BLaER1 treated with 17β-estradiol and CSF1 and Interleukin-3, amounts not matched to agents 10 nM and 100 nM (cell line): ENCODE results near the gene KCNIP4.

Source experiments
- H3K27ac ChIP-seq, 11 experiments: shearing (Covaris generic); formaldehyde crosslinking; 2 replicates each; pipeline ENCODE4 v1.8.1; 2022
- H3K27me3 ChIP-seq, 11 experiments: shearing (Covaris generic); formaldehyde crosslinking; 2 replicates each; pipeline ENCODE4 v1.8.1; 2022
- H3K36me3 ChIP-seq, 11 experiments: shearing (Covaris generic); formaldehyde crosslinking; 2 replicates each; pipeline ENCODE4 v1.8.1; 2022
- H3K4me1 ChIP-seq, 10 experiments: shearing (Covaris generic); formaldehyde crosslinking; 2 replicates each; pipeline ENCODE4 v1.8.1; 2022
- H3K4me2 ChIP-seq, 11 experiments: shearing (Covaris generic); formaldehyde crosslinking; 2 replicates each; pipeline ENCODE4 v1.8.1; 2022
- H3K4me3 ChIP-seq, 10 experiments: shearing (Covaris generic); formaldehyde crosslinking; 2 replicates each; pipeline ENCODE4 v1.8.1; 2022
- H3K9ac ChIP-seq, 11 experiments: shearing (Covaris generic); formaldehyde crosslinking; 2 replicates each; pipeline ENCODE4 v1.8.1; 2022
- H3K9me3 ChIP-seq, 11 experiments: shearing (Covaris generic); formaldehyde crosslinking; replicated peaks in 1 of 11; 2 replicates each; pipeline ENCODE4 v1.8.1; 2022
- H4K20me1 ChIP-seq, 11 experiments: shearing (Covaris generic); formaldehyde crosslinking; 2 replicates each; pipeline ENCODE4 v1.8.1; 2022
- Cebpa-rat ChIP-seq, 11 experiments: shearing (Covaris generic); IDR thresholded peaks; 2 replicates each; pipeline ENCODE4 v1.8.1; 2022

The KCNIP4 gene

GRCh38 chr4:21113496-21114223 is 834.9 kb downstream of the KCNIP4 start:
- Histone ChIP-seq H3K4me1 (no peaks in the 10 kb centered on the region), H4K20me1 (no peaks in the 10 kb centered on the region), H3K27me3 (no peaks in the 10 kb centered on the region), H3K9ac (no peak overlapping the region), H3K4me2 (no peak overlapping the region), H3K27ac (no peak overlapping the region), H3K36me3 (no peaks in the 10 kb centered on the region), H3K9me3 (peaks cover 0 to 6% (median 0%) of the 10 kb centered on the region in 11 experiments; a peak in 3 of 22 replicates), H3K4me3 (no peak overlapping the region)
- TF ChIP-seq Cebpa-rat (IDR thresholded peaks at IDR 0.05), result no peak

DNA sequence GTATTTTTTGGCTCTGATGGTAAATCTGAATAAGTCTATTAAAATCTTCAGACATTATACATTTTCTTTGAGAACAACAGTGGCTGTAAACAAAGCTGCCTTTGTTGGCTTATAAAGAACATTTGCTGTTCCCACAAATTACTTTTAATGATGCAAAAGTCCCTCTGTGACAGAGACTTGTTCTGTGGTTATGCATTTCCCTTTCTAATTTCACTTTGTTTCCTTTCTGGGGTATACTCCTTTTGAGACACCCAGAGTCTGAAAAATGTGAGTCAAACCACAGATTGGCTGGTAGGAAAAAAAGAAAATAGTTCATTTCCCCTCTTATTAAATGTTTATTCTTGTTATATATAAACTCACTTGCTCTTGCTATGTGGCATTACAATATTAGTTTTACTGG is 845.9 kb downstream of the KCNIP4 start:
- no peak overlapping the region for H3K9ac ChIP-seq
- H3K27me3 ChIP-seq, result 0 out of 22 replicates have a peak, but pooled peaks cover 0 to 4% (median 0%) of the 10 kb centered on the region in 11 experiments
- H4K20me1 ChIP-seq, result no peaks in the 10 kb centered on the region
- H3K4me1 ChIP-seq, result peaks cover 0 to 16% (median 9%) of the 10 kb centered on the region in 10 experiments; a peak in 18 of 20 replicates
- H3K27ac ChIP-seq, result no peak overlapping the region
- H3K4me3 ChIP-seq, result no peak overlapping the region; a peak in 1 of 20 replicates
- peaks cover 0 to 7% (median 0%) of the 10 kb centered on the region in 11 experiments; a peak in 4 of 22 replicates for H3K9me3 ChIP-seq
- H3K4me2 ChIP-seq, result peak overlapping the region in 10 of 11 experiments; percentile 11 to 50 (median 30); a peak in 17 of 22 replicates
- no peaks in the 10 kb centered on the region for H3K36me3 ChIP-seq
- no peak for TF ChIP-seq Cebpa-rat (IDR thresholded peaks at IDR 0.05)

DNA sequence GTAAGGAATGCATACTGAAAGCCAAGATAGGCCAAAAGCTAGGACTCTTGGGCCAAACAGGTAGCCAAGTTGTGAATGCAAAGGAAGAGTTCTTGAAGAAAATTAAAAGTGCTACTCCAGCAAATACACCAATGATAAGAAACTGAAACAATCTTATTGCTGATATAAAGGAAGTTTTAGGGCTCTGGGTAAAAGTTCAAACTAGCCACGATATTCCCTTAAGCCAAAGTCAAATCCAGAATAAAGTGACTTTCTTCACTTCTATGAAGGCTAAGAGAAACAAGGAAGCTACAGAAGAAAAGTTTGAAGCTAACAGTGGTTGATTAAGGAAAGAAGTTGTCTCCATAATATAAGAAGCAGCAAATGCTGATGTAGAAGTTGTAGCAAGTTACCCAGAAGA is 850.7 kb downstream of the KCNIP4 start:
- no peak overlapping the region for H3K4me2 ChIP-seq
- no peak for TF ChIP-seq Cebpa-rat (IDR thresholded peaks at IDR 0.05)
- H3K4me3 ChIP-seq, result no peak overlapping the region
- no peak overlapping the region for H3K27ac ChIP-seq
- H3K36me3 ChIP-seq, result no peaks in the 10 kb centered on the region
- H3K27me3 ChIP-seq, result 0 out of 22 replicates have a peak, but pooled peaks cover 0 to 4% (median 0%) of the 10 kb centered on the region in 11 experiments
- peaks cover 0 to 21% (median 10%) of the 10 kb centered on the region in 10 experiments; a peak in 18 of 20 replicates for H3K4me1 ChIP-seq
- no peak overlapping the region for H3K9ac ChIP-seq
- no peaks in the 10 kb centered on the region for H4K20me1 ChIP-seq
- H3K9me3 ChIP-seq, result peaks cover 0 to 7% (median 0%) of the 10 kb centered on the region in 11 experiments; a peak in 3 of 22 replicates

DNA sequence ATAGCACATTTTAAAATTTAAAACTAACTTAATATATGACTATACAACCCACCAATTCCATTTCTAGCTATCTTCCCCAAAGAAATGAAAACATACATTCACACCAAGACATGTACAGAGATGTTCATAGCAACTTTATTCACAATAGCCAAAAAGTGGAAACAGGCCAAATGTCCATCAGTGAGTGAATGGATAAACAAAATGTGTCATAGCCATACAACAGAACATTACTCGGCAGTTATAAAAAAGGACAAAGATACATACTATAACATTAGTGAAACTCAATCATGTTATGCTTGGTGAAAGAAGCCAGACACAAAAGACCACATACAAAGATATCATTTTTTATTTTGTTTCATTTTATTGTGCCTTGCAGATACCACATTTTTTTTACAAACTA is 851.5 kb downstream of the KCNIP4 start:
- H3K27me3 ChIP-seq, result 0 out of 22 replicates have a peak, but pooled peaks cover 0 to 4% (median 0%) of the 10 kb centered on the region in 11 experiments

GRCh38 chr4:21092531-21092930 is 856.0 kb downstream of the KCNIP4 start:
- no peaks in the 10 kb centered on the region for H4K20me1 ChIP-seq
- H3K4me2 ChIP-seq, result no peak overlapping the region
- H3K4me1 ChIP-seq, result peaks cover 0 to 8% (median 2%) of the 10 kb centered on the region in 10 experiments; a peak in 5 of 20 replicates
- H3K9ac ChIP-seq, result no peak overlapping the region
- H3K9me3 ChIP-seq, result no peaks in the 10 kb centered on the region
- H3K27ac ChIP-seq, result no peak overlapping the region
- no peak for TF ChIP-seq Cebpa-rat (IDR thresholded peaks at IDR 0.05)
- no peaks in the 10 kb centered on the region for H3K27me3 ChIP-seq
- no peak overlapping the region for H3K4me3 ChIP-seq
- no peaks in the 10 kb centered on the region for H3K36me3 ChIP-seq

More for the DNA sequence above, 851.5 kb downstream of the KCNIP4 start:
- H3K27ac ChIP-seq, result no peak overlapping the region
- peaks cover 0 to 7% (median 0%) of the 10 kb centered on the region in 11 experiments; a peak in 3 of 22 replicates for H3K9me3 ChIP-seq
- no peak overlapping the region for H3K4me3 ChIP-seq
- no peak overlapping the region for H3K4me2 ChIP-seq
- H3K9ac ChIP-seq, result no peak overlapping the region
- H4K20me1 ChIP-seq, result no peaks in the 10 kb centered on the region
- H3K4me1 ChIP-seq, result peaks cover 0 to 13% (median 2%) of the 10 kb centered on the region in 10 experiments; a peak in 8 of 20 replicates
- H3K36me3 ChIP-seq, result no peaks in the 10 kb centered on the region
- TF ChIP-seq Cebpa-rat (IDR thresholded peaks at IDR 0.05), result no peak

DNA sequence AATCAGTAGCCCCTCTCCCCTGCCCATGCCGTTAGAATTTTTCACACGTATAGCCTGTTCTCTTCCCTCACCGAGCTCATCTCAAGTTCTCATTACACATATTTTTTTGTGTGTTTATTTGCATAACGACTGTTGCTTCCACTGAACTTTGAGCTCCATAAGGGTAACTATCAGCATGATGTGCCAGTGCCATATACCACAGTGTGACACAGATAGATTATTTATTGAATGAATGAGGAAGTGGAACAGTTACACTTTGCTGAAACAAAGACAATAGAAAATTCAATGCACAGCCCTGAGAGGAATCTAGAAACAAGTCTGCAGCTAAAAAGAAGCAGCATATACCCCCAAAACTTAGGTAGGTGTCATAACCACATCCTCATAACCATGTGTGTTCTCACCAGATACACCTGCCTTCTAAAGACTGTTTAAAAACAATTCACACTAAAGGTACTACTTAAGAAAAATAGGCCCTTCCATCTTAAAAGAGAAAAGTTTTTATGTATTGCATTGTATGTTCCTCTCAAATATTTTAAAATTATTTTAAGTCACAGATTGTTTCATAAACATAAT is 858.4 kb downstream of the KCNIP4 start:
- no peaks in the 10 kb centered on the region for H3K27me3 ChIP-seq
- no peaks in the 10 kb centered on the region for H3K4me1 ChIP-seq
- H3K27ac ChIP-seq, result no peak overlapping the region
- H4K20me1 ChIP-seq, result no peaks in the 10 kb centered on the region
- H3K4me2 ChIP-seq, result no peak overlapping the region
- no peak overlapping the region for H3K9ac ChIP-seq
- no peak overlapping the region for H3K4me3 ChIP-seq
- no peak for TF ChIP-seq Cebpa-rat (IDR thresholded peaks at IDR 0.05)
- H3K36me3 ChIP-seq, result no peaks in the 10 kb centered on the region
- H3K9me3 ChIP-seq, result no peaks in the 10 kb centered on the region

GRCh38 chr4:21083413-21083812 is 865.2 kb downstream of the KCNIP4 start:
- H3K4me3 ChIP-seq, result no peak overlapping the region
- no peak overlapping the region for H3K27ac ChIP-seq
- no peaks in the 10 kb centered on the region for H4K20me1 ChIP-seq
- peaks cover 0 to 8% (median 0%) of the 10 kb centered on the region in 11 experiments; a peak in 6 of 22 replicates for H3K9me3 ChIP-seq
- H3K27me3 ChIP-seq, result no peaks in the 10 kb centered on the region
- H3K9ac ChIP-seq, result no peak overlapping the region
- no peak overlapping the region for H3K4me2 ChIP-seq
- no peak for TF ChIP-seq Cebpa-rat (IDR thresholded peaks at IDR 0.05)
- no peaks in the 10 kb centered on the region for H3K36me3 ChIP-seq
- H3K4me1 ChIP-seq, result no peaks in the 10 kb centered on the region

DNA sequence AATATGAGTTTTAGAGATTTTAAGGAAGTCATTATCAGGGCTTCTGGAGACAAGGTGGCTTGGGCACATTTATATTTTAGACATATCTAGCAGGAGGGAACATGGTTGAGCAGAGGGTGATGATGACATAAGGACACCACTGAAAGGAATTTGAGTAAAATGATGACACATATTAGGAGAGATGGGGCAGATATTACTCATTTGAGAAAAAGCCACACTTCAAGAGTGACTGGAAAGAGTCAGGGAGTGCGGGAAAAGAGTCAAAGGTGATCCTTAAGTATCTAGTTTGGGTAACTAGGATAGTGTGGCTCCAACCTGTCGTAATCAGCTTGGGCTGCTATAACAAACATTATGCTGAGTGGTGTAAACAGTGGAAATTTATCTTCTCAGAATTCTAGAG is 870.6 kb downstream of the KCNIP4 start:
- Histone ChIP-seq H4K20me1 (no peaks in the 10 kb centered on the region), H3K27me3 (no peaks in the 10 kb centered on the region)

DNA sequence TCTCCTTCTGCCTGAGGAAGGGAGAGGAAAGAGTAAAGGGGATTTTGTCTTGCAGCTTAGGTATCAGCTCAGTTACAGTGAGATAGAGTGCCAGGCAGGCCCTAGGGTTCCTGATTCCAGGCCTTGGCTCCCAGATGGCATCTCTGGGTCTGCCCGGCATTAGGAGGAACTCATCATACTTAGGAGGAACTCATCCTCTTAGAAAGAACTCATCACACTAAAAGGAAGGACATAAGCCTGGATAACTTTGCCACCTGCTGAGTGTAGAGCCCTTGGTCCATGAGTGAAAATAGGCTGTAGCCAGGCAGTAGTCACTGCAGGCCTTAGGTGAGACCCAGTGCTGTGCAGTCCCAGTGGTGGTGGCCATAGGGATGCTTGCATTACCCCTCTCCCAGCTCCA is 881.2 kb downstream of the KCNIP4 start:
- no peak overlapping the region for H3K4me3 ChIP-seq
- no peak overlapping the region for H3K4me2 ChIP-seq
- H3K27me3 ChIP-seq, result no peaks in the 10 kb centered on the region
- H3K27ac ChIP-seq, result no peak overlapping the region
- H3K4me1 ChIP-seq, result no peaks in the 10 kb centered on the region
- peaks cover 0 to 4% (median 0%) of the 10 kb centered on the region in 11 experiments; a peak in 1 of 22 replicates for H3K9me3 ChIP-seq
- no peaks in the 10 kb centered on the region for H3K36me3 ChIP-seq
- TF ChIP-seq Cebpa-rat (IDR thresholded peaks at IDR 0.05), result no peak
- H4K20me1 ChIP-seq, result no peaks in the 10 kb centered on the region
- H3K9ac ChIP-seq, result no peak overlapping the region

More for the DNA sequence above, 870.6 kb downstream of the KCNIP4 start:
- H3K27ac ChIP-seq, result no peak overlapping the region
- no peak overlapping the region for H3K4me2 ChIP-seq
- no peaks in the 10 kb centered on the region for H3K4me1 ChIP-seq
- no peak overlapping the region for H3K9ac ChIP-seq
- H3K4me3 ChIP-seq, result no peak overlapping the region
- H3K36me3 ChIP-seq, result no peaks in the 10 kb centered on the region
- peaks cover 0 to 8% (median 0%) of the 10 kb centered on the region in 11 experiments; a peak in 7 of 22 replicates for H3K9me3 ChIP-seq
- no peak for TF ChIP-seq Cebpa-rat (IDR thresholded peaks at IDR 0.05)
